GM23338 (cell line): ENCODE measurements around the gene HOXC12. TPM values are rescaled to one million over a fixed set of nuclear protein-coding genes. Genes with fewer than 3 reads are reported as not detected.

Experiments
- ATAC-seq: fragments of 200-7000 bp; cut with Tn5 transposase; 3 replicates; pipeline ENCODE4 v1.9.1; 2020
- DNase-seq: peaks from one replicate; pipeline ENCODE4 v3.0.0-alpha.2; 2015; ENCODE audit warnings: low spot score
- H2AFZ ChIP-seq: fragments of 200-600 bp; sonication (generic); 2 replicates; pipeline ENCODE4 v1.8.0; 2016; ENCODE audit warnings: antibody characterized with exemption, mild to moderate bottlenecking, moderate library complexity
- H3F3A ChIP-seq: fragments of 200-600 bp; sonication (generic); replicated peaks from 2 replicates; pipeline ENCODE4 v1.8.0; 2017; ENCODE audit warnings: antibody characterized with exemption, mixed run types, low read depth
- H3K27ac ChIP-seq: fragments of 200-600 bp; sonication (generic); 2 replicates; pipeline ENCODE4 v1.6.1; 2016; ENCODE audit warnings: low read depth
- H3K27me3 ChIP-seq: fragments of 200-600 bp; sonication (generic); 2 replicates; pipeline ENCODE4 v1.8.0; 2016; ENCODE audit warnings: mild to moderate bottlenecking, mixed run types, moderate library complexity; ENCODE audit not compliant: insufficient read depth
- H3K36me3 ChIP-seq: fragments of 200-600 bp; sonication (generic); 2 replicates; pipeline ENCODE4 v1.8.0; 2016; ENCODE audit warnings: mild to moderate bottlenecking; ENCODE audit not compliant: insufficient read depth
- H3K4me1 ChIP-seq: fragments of 200-600 bp; sonication (generic); 2 replicates; pipeline ENCODE4 v1.8.0; 2016; ENCODE audit warnings: mild to moderate bottlenecking, moderate library complexity; ENCODE audit not compliant: insufficient read depth
- H3K4me2 ChIP-seq: fragments of 200-600 bp; sonication (generic); 2 replicates; pipeline ENCODE4 v1.7.1; 2017; ENCODE audit warnings: mixed run types
- H3K4me3 ChIP-seq: fragments of 200-600 bp; sonication (generic); 2 replicates; pipeline ENCODE4 v1.6.1; 2016; ENCODE audit warnings: mixed run types
- H3K79me2 ChIP-seq: fragments of 200-600 bp; sonication (generic); replicated peaks from 2 replicates; pipeline ENCODE4 v1.8.0; 2017; ENCODE audit warnings: mild to moderate bottlenecking; ENCODE audit not compliant: insufficient read depth
- H3K9me2 ChIP-seq: fragments of 200-600 bp; sonication (generic); 2 replicates; pipeline ENCODE4 v1.8.0; 2017; ENCODE audit not compliant: insufficient read depth
- H4K20me1 ChIP-seq: fragments of 200-600 bp; sonication (generic); replicated peaks from 2 replicates; pipeline ENCODE4 v1.8.0; 2017; ENCODE audit warnings: mild to moderate bottlenecking; ENCODE audit not compliant: insufficient read depth
- H3K27ac Mint-ChIP-seq: 2 replicates; pipeline ENCODE4 v1.8.0; 2020; ENCODE audit warnings: inconsistent platforms, mild to moderate bottlenecking, moderate library complexity, mixed read lengths
- H3K27me3 Mint-ChIP-seq: 3 replicates; pipeline ENCODE4 v1.8.0; 2022; ENCODE audit warnings: low read depth, mild to moderate bottlenecking, moderate library complexity, mixed read lengths, inconsistent platforms; ENCODE audit not compliant: insufficient read depth, poor library complexity
- H3K36me3 Mint-ChIP-seq: 3 replicates; pipeline ENCODE4 v1.8.0; 2021; ENCODE audit warnings: low read depth, mild to moderate bottlenecking, inconsistent platforms, moderate library complexity, mixed read lengths
- H3K4me1 Mint-ChIP-seq: 3 replicates; pipeline ENCODE4 v1.8.0; 2020; ENCODE audit warnings: mild to moderate bottlenecking, inconsistent platforms, mixed read lengths
- H3K4me3 Mint-ChIP-seq: 3 replicates; pipeline ENCODE4 v1.8.0; 2021; ENCODE audit warnings: moderate library complexity, mild to moderate bottlenecking, inconsistent platforms, mixed read lengths
- H3K9me3 Mint-ChIP-seq: 3 replicates; pipeline ENCODE4 v1.8.0; 2020; ENCODE audit warnings: moderate library complexity, mild to moderate bottlenecking, inconsistent platforms, mixed read lengths
- ETS1 ChIP-seq: IDR thresholded peaks from 2 replicates; pipeline ENCODE4 v1.6.1; 2016; ENCODE audit warnings: antibody characterized with exemption
- EZH2 ChIP-seq: fragments of 200-600 bp; sonication (generic); IDR thresholded peaks from one replicate; pipeline ENCODE4 v1.8.0; 2017; ENCODE audit warnings: antibody characterized with exemption, mild to moderate bottlenecking, low read depth; ENCODE audit not compliant: unreplicated experiment
- EZH2phosphoT487 ChIP-seq: fragments of 200-600 bp; sonication (generic); IDR thresholded peaks from one replicate; pipeline ENCODE4 v1.8.1; 2018; ENCODE audit warnings: antibody characterized with exemption; ENCODE audit not compliant: unreplicated experiment
- JUNB ChIP-seq: IDR thresholded peaks from one replicate; pipeline ENCODE4 v1.6.1; 2016; ENCODE audit warnings: antibody characterized with exemption; ENCODE audit not compliant: unreplicated experiment
- REST ChIP-seq: IDR thresholded peaks from one replicate; pipeline ENCODE4 v1.6.1; 2018; ENCODE audit warnings: antibody characterized with exemption; ENCODE audit not compliant: unreplicated experiment
- STAT1 ChIP-seq: IDR thresholded peaks from one replicate; pipeline ENCODE4 v1.6.1; 2016; ENCODE audit warnings: antibody characterized with exemption; ENCODE audit not compliant: unreplicated experiment
- polyA plus RNA-seq: library from polyadenylated mRNA; unstranded; fragments of >200 nt; fragmentation: Nextera tagmentation; extraction: Ambion mirVana; gene quantifications from 2 replicates; pipeline ENCODE4 v1.2.1, GENCODE V29; 2016
- total RNA-seq: library from RNA; depleted of rRNA; stranded (reverse); fragments of >200 nt; shearing (Covaris generic); gene quantifications from 2 replicates; pipeline ENCODE4 v1.2.3, GENCODE V29; 2014

Gene HOXC12
- total and polyA plus RNA-seq, 2 experiments from 2014 or later: not detected

GRCh38 chr12:53952335-53952694, 2.4 kb upstream of the HOXC12 start (continued):
- TF ChIP-seq REST (no peak), EZH2phosphoT487 (no peak), JUNB (no peak), STAT1 (no peak)

GRCh38 chr12:53952871-53953734, 1.6 kb upstream of the HOXC12 start:
- Histone ChIP-seq H3K4me1 (peaks cover 27% of the 10 kb centered on the region), H2AFZ (no peak overlapping the region), H3K4me2 (peak overlapping the region; percentile 36; the same call in 1 of the 2 replicates), H3K36me3 (no peaks in the 10 kb centered on the region), H3K27me3 (peaks cover 100% of the 10 kb centered on the region), H3K9me2 (no peaks in the 10 kb centered on the region), H3F3A (peaks cover 52% of the 10 kb centered on the region), H3K27ac (no peak overlapping the region), H3K79me2 (no peaks in the 10 kb centered on the region), H3K4me3 (peak overlapping the region; percentile 22; the same call in 1 of the 2 replicates), H4K20me1 (peaks cover 56% of the 10 kb centered on the region)
- Mint-ChIP-seq H3K27ac (no peak overlapping the region), H3K27me3 (peaks cover 98% of the 10 kb centered on the region), H3K36me3 (peaks cover 3% of the 10 kb centered on the region; the same call in 1 of the 3 replicates), H3K4me1 (peaks cover 30% of the 10 kb centered on the region), H3K9me3 (peaks cover 6% of the 10 kb centered on the region), H3K4me3 (peak overlapping the region; percentile 5; the same call in 1 of the 3 replicates)
- DNase-seq (peak; percentile 87), ATAC-seq (peak; percentile 21)
- peak; percentile 100 for TF ChIP-seq EZH2phosphoT487
- TF ChIP-seq EZH2: peak; percentile 90
- TF ChIP-seq ETS1: no peak
